NCI-H2029 treated with DMSO at 0.1 percent for 48 hours (cell line): ENCODE data around the gene KIRREL3.
"Not testable (repeated sequence)": the region's sequence is repeated elsewhere in the genome, so short reads cannot be mapped to it uniquely, and the experiment has no call there.

Experiments
- DNase-seq: peaks from one replicate; lab custom pipeline; 2025; lab: John Stamatoyannopoulos, UW

Gene KIRREL3

GRCh38 chr11:126383339-126384335 lies 616.9 kb downstream of the KIRREL3 start:
- DNase-seq: no peak

DNA sequence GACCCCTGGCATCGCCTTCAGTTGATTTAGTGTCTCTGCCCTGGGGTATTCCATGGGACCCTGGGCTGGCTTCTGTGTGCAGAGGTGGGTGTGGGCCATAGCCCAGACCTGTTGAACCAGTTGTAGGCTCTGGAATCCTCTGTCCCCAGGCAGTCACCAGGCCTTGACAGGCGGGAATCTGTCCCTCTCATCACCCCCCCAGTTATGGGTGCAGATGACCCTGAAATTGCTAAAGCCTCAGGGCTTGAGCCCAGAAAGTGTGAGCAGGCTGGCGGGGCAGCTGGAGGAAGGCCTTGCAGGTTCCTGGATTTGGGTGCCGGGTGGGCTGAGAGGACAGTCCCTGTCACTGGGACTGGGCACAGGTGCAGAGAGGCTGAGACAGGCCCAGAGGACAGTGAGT lies 617.9 kb downstream of the KIRREL3 start:
- DNase-seq: not testable (repeated sequence)

GRCh38 chr11:126381960-126382359 lies 618.6 kb downstream of the KIRREL3 start:
- DNase-seq: not testable (repeated sequence)

- DNase-seq: no peak
These were observed 619.7 kb downstream of the KIRREL3 start for GRCh38 chr11:126380909-126381308.

- DNase-seq: no peak
These were observed 621.8 kb downstream of the KIRREL3 start for GRCh38 chr11:126378763-126379162.

DNA sequence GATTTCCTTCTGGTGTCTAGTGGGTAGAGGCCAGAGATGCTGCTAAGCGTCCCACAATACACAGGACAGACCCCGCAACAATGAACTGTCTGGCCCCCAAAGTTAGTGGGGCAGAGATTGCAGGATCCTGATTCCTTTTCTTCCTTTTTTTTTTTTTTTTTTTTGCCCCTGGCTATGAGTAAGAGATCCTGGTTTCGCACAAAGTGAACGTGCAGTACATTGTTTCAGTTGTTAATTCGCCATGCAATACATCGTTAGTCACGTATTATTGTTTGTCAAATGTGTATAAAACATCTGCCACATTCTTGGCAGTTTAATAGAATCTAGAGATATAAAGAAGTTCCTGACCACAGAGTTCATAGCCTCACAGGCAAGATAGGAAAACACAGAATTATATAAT lies 624.8 kb downstream of the KIRREL3 start:
- DNase-seq: no peak

DNA sequence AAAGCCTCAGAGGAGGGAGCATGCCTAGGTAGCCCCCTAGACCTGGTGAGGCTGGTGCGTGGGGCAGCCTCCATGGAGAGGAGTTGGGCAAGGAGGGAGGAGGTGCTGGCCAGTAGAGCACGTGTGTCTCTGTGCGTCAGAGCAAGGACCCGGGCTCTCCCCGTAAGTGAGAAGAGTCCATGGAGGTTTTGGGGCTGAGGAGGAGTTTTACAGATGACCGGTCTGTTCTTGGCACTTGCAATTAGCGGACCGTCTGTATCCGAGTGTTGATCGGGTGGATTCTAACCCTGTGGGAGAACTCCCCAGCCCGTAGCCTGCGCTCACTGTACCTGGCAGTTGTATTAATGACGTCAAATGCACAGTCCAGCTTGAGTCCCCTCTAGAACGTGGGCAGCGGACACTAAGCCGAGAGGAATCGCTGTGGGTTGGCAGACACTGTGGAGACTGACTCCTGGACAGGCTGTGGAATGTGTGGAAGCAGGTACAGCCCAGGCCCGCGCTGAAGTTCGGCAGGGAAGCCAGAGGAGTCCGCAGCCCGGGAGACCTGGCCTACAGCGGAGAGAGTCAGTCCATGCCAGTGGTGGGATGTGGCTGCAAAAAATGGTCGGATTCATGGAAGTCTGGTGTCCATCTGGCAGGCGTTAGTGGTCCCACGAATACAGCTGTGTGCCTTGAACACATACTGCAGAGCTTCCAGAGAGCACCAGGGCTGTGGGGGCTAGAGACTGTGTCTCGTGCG lies 625.8 kb downstream of the KIRREL3 start:
- DNase-seq: not testable (repeated sequence)

DNA sequence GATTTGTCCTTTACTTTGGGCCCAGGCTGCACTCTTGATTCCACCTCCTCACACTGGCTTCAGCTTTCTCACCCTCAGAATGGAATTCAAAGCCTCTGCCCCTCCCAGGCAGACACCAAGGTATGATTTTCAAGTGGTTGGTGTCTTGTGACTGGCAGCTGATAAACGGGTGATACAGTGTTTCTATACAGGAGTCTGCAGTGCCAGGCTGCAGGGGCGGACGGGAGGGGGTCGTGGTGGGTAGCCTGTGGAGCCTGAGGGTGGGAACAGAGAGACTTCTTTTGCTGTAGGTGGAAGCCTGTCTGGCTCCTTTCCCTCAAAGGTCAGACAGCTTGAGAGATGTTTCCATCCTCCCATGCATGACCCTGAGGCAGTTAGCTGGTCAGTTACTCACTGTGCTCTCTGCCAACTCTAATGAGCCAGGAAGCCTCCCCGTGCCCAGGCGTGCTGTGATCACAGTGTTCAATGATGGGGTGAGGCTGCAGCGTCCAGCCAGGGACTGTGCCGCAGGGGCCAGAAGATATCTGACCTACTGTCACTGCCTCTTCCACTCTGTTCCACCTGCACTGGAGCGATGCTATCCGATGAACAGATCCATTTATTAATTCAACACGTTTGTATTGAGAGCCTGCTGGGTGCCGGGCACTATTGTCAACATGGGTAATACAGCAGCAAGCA lies 627.0 kb downstream of the KIRREL3 start:
- DNase-seq: peak; percentile 7
